ENCODE measurements around the gene PCP2.

PCP2 gene

DNA sequence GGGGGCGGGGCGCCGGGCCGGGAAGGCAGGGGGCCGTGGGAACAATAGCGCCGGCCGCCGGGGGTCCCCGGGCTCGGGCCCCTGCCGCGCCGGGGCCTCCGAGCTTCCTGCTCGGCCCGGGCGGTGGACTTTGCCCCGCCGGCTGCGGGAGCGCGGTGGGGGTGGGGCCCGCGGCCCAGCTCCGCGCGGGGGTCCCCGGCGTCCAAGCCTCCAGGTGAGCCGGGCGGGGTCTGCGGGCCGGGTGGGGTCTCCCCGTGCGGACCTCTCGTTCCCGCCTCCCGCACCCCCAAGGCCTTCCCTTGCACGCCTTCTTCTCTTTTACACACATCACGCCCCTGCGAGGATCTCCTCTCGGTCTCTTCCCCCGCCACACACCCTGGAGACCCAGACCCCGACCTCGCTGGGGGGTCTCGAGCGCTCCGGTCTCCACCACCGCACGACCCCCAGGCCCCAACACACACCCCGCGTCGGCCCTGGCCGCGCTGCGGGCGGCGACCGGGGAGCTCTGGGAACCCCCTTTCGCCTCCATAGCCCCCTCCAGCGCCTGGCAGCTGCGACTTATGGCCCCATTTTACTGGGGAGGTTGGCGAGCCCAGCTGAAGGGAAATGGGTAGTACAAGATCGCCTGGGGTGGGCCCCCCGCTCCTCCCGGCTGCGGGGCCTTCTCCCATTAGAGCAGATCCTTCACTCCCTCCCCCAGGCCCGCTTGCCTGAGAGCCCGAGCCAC lies 37.1 kb downstream of the PCP2 start:
- no peak for DNase-seq

DNA sequence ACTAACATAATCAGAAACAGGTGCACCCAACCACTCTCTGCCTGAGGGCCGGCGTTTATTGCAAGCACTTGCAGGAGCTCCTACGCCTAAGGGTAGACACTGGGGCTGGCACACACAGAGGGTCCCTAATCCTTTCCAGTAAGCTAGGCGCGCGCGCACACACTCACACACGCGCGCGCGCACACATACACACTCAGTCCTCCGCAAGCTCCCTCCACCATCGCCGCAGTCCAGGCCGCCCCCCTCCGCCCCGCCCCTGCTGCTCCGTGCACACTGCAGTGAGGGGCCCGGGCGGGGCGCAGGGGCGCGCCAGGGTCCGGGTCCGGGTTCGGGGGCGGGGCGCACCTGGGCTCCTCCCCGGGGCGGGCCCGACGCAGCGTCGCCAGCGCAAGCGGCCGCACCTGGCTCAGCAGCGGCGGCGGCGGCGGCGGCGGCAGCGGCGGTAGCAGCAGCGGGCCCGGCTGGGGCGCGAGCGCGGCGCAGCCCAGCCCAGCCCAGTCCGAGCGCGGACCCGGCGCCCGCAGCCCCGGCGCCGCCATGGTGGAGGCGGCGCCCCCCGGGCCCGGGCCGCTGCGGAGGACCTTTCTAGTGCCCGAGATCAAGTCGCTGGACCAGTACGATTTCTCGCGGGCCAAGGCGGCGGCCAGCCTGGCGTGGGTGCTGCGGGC lies 37.9 kb downstream of the PCP2 start, which contains the start of gene CAMSAP3:
CAMSAP3 (plus strand) TSS at position 398 of the 668 bp plus-strand sequence; CDS start at position 538, 140 bp downstream.
- DNase-seq: peak; percentile 72

DNA sequence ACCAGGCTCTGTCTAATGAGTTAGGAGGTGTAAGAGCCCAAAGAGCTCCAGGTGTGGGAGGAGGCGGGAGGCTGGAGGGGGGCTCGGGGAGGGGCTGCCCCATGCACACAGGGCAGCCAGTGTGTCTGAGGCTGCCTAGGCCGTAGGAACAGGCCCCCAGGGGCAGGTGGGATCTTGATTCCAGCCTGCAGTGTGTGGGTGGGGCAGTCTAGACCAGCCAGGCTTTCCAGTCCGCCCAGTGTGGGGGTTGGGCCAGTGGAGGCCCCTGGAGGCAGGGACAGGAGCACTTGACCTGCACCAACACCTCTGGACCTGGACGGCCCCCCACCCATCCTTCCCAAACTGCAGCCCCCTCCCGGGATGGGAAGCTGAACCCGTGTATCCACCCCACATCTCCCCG lies 43.3 kb downstream of the PCP2 start:
- DNase-seq: no peak

DNA sequence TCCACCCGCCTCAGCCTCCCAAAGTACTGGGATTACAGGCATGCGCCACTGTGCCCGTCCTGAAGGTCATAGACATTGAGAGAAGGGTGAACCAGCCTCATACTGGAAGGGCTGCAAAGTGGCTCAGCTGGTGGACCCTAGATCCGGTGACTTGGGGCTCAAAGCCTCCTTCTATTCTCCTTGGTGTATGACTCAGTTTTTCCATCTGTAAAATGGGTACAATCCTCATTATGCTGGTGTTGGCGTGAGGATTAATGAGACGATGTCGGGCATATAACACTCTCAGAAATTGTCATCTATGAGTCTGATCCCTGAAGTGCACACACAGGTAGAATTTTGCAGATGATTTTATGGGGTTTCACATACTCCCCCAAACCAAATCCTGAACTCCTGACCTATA lies 43.7 kb downstream of the PCP2 start:
- DNase-seq: no peak

DNA sequence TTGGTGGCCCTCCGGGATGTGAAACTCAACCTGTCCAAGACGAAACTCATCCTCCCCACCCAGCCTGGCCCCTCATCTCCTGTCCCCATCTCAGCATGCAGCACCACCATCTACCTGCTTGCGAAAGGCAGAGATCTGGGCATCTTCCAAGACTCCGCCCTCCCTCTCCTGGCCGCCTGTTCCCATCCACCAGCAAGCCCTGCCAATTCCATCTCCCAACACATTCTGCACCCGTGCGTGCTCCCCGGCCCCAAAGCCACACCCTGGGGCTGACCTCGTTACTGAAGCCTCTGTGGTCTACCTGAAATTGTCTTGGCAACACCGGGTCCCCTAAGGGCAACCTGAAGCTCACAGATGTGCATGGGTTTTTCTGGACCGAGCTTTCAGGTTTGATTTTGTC lies 51.1 kb downstream of the PCP2 start:
- DNase-seq: no peak

Data from NCI-H510A (cell line).